GM23338 (cell line): Measurements from ENCODE around the gene COLEC12.

Experiments
- CREB1 ChIP-seq: fragments of 250-450 bp; sonication (Bioruptor Pico); IDR thresholded peaks from 2 replicates; pipeline ENCODE4 v1.5.0; 2020; ENCODE audit warnings: low read depth, mild to moderate bottlenecking, moderate library complexity
- CTCF ChIP-seq, 2 experiments: fragments of 200-600 bp in 1 of 2; sonication (generic) in 1 of 2; conservative IDR thresholded peaks; 2 replicates each; pipeline versions ENCODE4 v1.5.1 to v1.6.1; 2016 to 2017; ENCODE audit warnings: antibody characterized with exemption in 2 of 2, low read depth in 2 of 2, mild to moderate bottlenecking in 2 of 2, moderate library complexity in 1 of 2
- ETS1 ChIP-seq: IDR thresholded peaks from 2 replicates; pipeline ENCODE4 v1.6.1; 2016; ENCODE audit warnings: antibody characterized with exemption
- EZH2 ChIP-seq: fragments of 200-600 bp; sonication (generic); IDR thresholded peaks from one replicate; pipeline ENCODE4 v1.8.0; 2017; ENCODE audit warnings: antibody characterized with exemption, mild to moderate bottlenecking, low read depth; ENCODE audit not compliant: unreplicated experiment
- EZH2phosphoT487 ChIP-seq: fragments of 200-600 bp; sonication (generic); IDR thresholded peaks from one replicate; pipeline ENCODE4 v1.8.1; 2018; ENCODE audit warnings: antibody characterized with exemption; ENCODE audit not compliant: unreplicated experiment
- JUNB ChIP-seq: IDR thresholded peaks from one replicate; pipeline ENCODE4 v1.6.1; 2016; ENCODE audit warnings: antibody characterized with exemption; ENCODE audit not compliant: unreplicated experiment
- POLR2AphosphoS5 ChIP-seq: IDR thresholded peaks from 2 replicates; pipeline ENCODE4 v1.6.1; 2016; ENCODE audit warnings: antibody characterized with exemption, low read depth
- REST ChIP-seq: IDR thresholded peaks from one replicate; pipeline ENCODE4 v1.6.1; 2018; ENCODE audit warnings: antibody characterized with exemption; ENCODE audit not compliant: unreplicated experiment
- STAT1 ChIP-seq: IDR thresholded peaks from one replicate; pipeline ENCODE4 v1.6.1; 2016; ENCODE audit warnings: antibody characterized with exemption; ENCODE audit not compliant: unreplicated experiment
- ZNF462 ChIP-seq: fragments of 250-450 bp; sonication (Bioruptor Pico); IDR thresholded peaks from 2 replicates; pipeline ENCODE4 v1.5.0; 2020; ENCODE audit warnings: mild to moderate bottlenecking, moderate library complexity

GRCh38 chr18:468955-469790, 31.3 kb downstream of the COLEC12 start:
- no peak for TF ChIP-seq JUNB
- TF ChIP-seq CREB1, result no peak
- TF ChIP-seq CTCF (conservative IDR thresholded peaks at IDR 0.05; ENCODE audit: low read depth in 2 of 2), result peak; percentile 10 to 51; a peak in 2 of 4 replicates
- no peak for TF ChIP-seq STAT1
- TF ChIP-seq EZH2, result no peak
- no peak for TF ChIP-seq POLR2AphosphoS5
- no peak for TF ChIP-seq EZH2phosphoT487
- no peak for TF ChIP-seq ETS1
- TF ChIP-seq REST, result no peak
- TF ChIP-seq ZNF462 (CRISPR knock-in tag), result no peak
